ENCODE measurements around the gene JSRP1. TPM values are rescaled to one million over a fixed set of nuclear protein-coding genes. Genes with fewer than 3 reads are reported as not detected.

JSRP1 gene
- polyA plus RNA-seq, 1 of the 3 experiments (the other 2 are of a cell fraction) = 0.76 TPM

DNA sequence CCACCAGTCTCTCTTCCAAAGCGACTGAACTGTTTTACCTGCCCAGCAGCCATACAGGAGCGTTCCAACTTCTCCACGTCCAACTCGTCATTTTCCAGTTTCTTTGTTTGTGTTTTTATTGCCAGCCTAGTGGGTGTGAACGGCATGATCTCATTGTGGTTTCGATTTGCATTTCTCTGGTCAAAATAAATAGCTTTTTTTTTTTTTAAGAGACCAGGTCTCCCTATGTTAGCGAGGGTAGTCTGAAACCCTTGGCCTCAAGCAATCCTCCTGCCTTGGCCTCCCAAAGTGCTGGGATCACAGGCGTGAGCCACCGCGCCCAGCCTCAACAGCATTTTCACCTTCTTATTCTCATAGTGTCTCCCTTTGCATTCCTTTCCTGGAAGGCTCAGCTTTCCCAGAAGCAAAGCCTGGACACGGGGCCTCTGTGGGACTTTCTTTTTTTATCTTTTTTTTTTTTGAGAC, 4.2 kb upstream of the JSRP1 start:
- Histone ChIP-seq H3F3A (replicated peaks; ENCODE audit: insufficient read depth) (peaks cover 7% of the 10 kb centered on the region), H3K79me2 (ENCODE audit: insufficient read depth) (no peaks in the 10 kb centered on the region), H3K27ac (ENCODE audit: low read depth in 2 of 2, low read length in 1 of 2) (no peak overlapping the region), H3K4me2 (no peak overlapping the region), H4K20me1 (ENCODE audit: insufficient read depth) (no peaks in the 10 kb centered on the region), H3K4me1 (ENCODE audit: control insufficient read depth in 1 of 2, insufficient read depth in 2 of 2, low read depth in 1 of 2, low read length in 1 of 2) (peaks cover 0 to 11% of the 10 kb centered on the region in 2 experiments; a peak in 1 of 4 replicates), H3K4me3 (ENCODE audit: low read depth in 2 of 2, low read length in 1 of 2) (no peak overlapping the region), H3K27me3 (ENCODE audit: insufficient read depth) (no peaks in the 10 kb centered on the region), H3K9me3 (no peaks in the 10 kb centered on the region), H2AFZ (ENCODE audit: low read depth) (no peak overlapping the region), H3K9me2 (no peaks in the 10 kb centered on the region), H3K36me3 (replicated peaks in 1 of 2; ENCODE audit: control insufficient read depth in 1 of 2, insufficient read depth in 2 of 2, low read length in 1 of 2) (no peaks in the 10 kb centered on the region), H3K9ac (no peak overlapping the region)
- TF ChIP-seq MXI1 (IDR thresholded peaks at IDR 0.05; ENCODE audit: low read depth, low read length) (no peak), MEF2A (IDR thresholded peaks at IDR 0.05; ENCODE audit: borderline replicate concordance, low read depth) (no peak), EP300 (IDR thresholded peaks at IDR 0.05; ENCODE audit: borderline replicate concordance in 1 of 2, low read depth in 1 of 2, low read length in 1 of 2) (no peak)
- TF ChIP-seq, protein P1, sequence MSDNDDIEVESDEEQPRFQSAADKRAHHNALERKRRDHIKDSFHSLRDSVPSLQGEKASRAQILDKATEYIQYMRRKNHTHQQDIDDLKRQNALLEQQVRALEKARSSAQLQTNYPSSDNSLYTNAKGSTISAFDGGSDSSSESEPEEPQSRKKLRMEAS (IDR thresholded peaks at IDR 0.05; ENCODE audit: low read depth) = no peak
- TF ChIP-seq, protein P2, sequence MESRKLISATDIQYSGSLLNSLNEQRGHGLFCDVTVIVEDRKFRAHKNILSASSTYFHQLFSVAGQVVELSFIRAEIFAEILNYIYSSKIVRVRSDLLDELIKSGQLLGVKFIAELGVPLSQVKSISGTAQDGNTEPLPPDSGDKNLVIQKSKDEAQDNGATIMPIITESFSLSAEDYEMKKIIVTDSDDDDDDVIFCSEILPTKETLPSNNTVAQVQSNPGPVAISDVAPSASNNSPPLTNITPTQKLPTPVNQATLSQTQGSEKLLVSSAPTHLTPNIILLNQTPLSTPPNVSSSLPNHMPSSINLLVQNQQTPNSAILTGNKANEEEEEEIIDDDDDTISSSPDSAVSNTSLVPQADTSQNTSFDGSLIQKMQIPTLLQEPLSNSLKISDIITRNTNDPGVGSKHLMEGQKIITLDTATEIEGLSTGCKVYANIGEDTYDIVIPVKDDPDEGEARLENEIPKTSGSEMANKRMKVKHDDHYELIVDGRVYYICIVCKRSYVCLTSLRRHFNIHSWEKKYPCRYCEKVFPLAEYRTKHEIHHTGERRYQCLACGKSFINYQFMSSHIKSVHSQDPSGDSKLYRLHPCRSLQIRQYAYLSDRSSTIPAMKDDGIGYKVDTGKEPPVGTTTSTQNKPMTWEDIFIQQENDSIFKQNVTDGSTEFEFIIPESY (IDR thresholded peaks at IDR 0.05; ENCODE audit: borderline replicate concordance, low read depth) = no peak
- TF ChIP-seq, protein P3, sequence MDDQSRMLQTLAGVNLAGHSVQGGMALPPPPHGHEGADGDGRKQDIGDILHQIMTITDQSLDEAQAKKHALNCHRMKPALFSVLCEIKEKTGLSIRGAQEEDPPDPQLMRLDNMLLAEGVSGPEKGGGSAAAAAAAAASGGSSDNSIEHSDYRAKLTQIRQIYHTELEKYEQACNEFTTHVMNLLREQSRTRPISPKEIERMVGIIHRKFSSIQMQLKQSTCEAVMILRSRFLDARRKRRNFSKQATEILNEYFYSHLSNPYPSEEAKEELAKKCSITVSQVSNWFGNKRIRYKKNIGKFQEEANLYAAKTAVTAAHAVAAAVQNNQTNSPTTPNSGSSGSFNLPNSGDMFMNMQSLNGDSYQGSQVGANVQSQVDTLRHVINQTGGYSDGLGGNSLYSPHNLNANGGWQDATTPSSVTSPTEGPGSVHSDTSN (IDR thresholded peaks at IDR 0.05) = no peak
- WGBS (ENCODE audit: low lambda C conversion rate) = 87% methylated on average over 11 of the region's 11 CpGs
- CTCF ChIA-PET = interaction anchor here (2.3 to 9.8 kb wide), 2 partner anchors 19 to 56 kb away, joined by 11 to 121 read pairs; no protein-coding TSS in a partner anchor
- DNase-seq = no peak
- POLR2A ChIA-PET = interaction anchor here (0.8 to 1.5 kb wide), 4 partner anchors 10 to 17 kb away, joined by 3 to 6 read pairs (median 4); no protein-coding TSS in a partner anchor

DNA sequence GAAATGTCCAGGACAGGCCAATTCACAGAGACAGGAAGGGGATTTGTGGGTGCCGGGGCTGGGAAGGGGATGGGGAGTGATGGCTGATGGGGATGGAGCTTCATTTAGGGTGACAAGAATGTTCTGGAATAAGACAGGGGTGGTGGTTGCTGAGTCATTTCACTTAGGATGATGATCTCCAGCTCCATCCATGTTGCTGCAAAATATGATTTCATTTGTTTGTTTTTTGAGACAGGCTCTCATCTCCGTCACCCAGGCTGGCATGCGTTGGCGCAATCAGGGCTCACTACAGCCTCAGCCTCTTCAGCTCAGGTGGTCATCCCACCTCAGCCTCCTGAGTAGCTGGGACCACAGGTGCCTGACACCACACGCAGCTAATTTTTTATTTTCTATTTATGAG, 3.1 kb upstream of the JSRP1 start:
- Histone ChIP-seq H3K9me2 (no peaks in the 10 kb centered on the region), H3K9ac (no peak overlapping the region), H3K36me3 (replicated peaks in 1 of 2; ENCODE audit: control insufficient read depth in 1 of 2, insufficient read depth in 2 of 2, low read length in 1 of 2) (no peaks in the 10 kb centered on the region), H3F3A (replicated peaks; ENCODE audit: insufficient read depth) (peaks cover 7% of the 10 kb centered on the region), H4K20me1 (ENCODE audit: insufficient read depth) (no peaks in the 10 kb centered on the region), H3K27me3 (ENCODE audit: insufficient read depth) (no peaks in the 10 kb centered on the region), H3K9me3 (no peaks in the 10 kb centered on the region), H3K4me3 (ENCODE audit: low read depth in 2 of 2, low read length in 1 of 2) (no peak overlapping the region), H3K27ac (ENCODE audit: low read depth in 2 of 2, low read length in 1 of 2) (no peak overlapping the region), H3K4me2 (no peak overlapping the region), H2AFZ (ENCODE audit: low read depth) (no peak overlapping the region), H3K4me1 (ENCODE audit: control insufficient read depth in 1 of 2, insufficient read depth in 2 of 2, low read depth in 1 of 2, low read length in 1 of 2) (peaks cover 0 to 17% of the 10 kb centered on the region in 2 experiments; a peak in 1 of 4 replicates), H3K79me2 (ENCODE audit: insufficient read depth) (no peaks in the 10 kb centered on the region)
- ChIA-PET CTCF (interaction anchor here (1.1 to 9.8 kb wide), 4 partner anchors 13 to 57 kb away, joined by 3 to 121 read pairs (median 10); partner anchors contain the start of gene PLEKHJ1), POLR2A (interaction anchor here (0.6 to 1.5 kb wide), 4 partner anchors 11 to 116 kb away, joined by 3 to 6 read pairs (median 4); no protein-coding TSS in a partner anchor)
- no peak for DNase-seq
- WGBS (ENCODE audit: low lambda C conversion rate) = 89% methylated on average over 5 of the region's 5 CpGs
- TF ChIP-seq NRF1 (IDR thresholded peaks at IDR 0.05; ENCODE audit: low read depth, low read length) (no peak), JUND (IDR thresholded peaks at IDR 0.05) (no peak), RCOR1 (IDR thresholded peaks at IDR 0.05; ENCODE audit: low read length) (no peak), FOXJ3 (CRISPR knock-in tag; IDR thresholded peaks at IDR 0.05) (no peak), SMC3 (IDR thresholded peaks at IDR 0.05; ENCODE audit: low read depth, low read length) (no peak)
- TF ChIP-seq, protein P3 (IDR thresholded peaks at IDR 0.05) = no peak
- TF ChIP-seq, protein P1 (IDR thresholded peaks at IDR 0.05; ENCODE audit: low read depth) = no peak
- TF ChIP-seq, protein P2 (IDR thresholded peaks at IDR 0.05; ENCODE audit: borderline replicate concordance, low read depth) = no peak
